HUES64 (cell line): ENCODE measurements around the gene APOL2.
"Not testable (repeated sequence)": the region's sequence is repeated elsewhere in the genome, so short reads cannot be mapped to it uniquely, and the experiment has no call there.

Experiments used
- H3K27ac ChIP-seq: 2 replicates; pipeline ENCODE4 v1.7.0; 2013; ENCODE audit warnings: low read depth, low read length, inconsistent platforms
- H3K27me3 ChIP-seq: 2 replicates; pipeline ENCODE4 v1.6.1; 2013; ENCODE audit warnings: mild to moderate bottlenecking, low read length; ENCODE audit not compliant: insufficient read depth
- H3K36me3 ChIP-seq: 2 replicates; pipeline ENCODE4 v1.6.1; 2013; ENCODE audit warnings: mild to moderate bottlenecking, low read length; ENCODE audit not compliant: insufficient read depth
- H3K4me1 ChIP-seq: 2 replicates; pipeline ENCODE4 v1.6.1; 2013; ENCODE audit warnings: mild to moderate bottlenecking, low read length, moderate library complexity; ENCODE audit not compliant: insufficient read depth
- H3K4me3 ChIP-seq: 2 replicates; pipeline ENCODE4 v1.5.1; 2013; ENCODE audit warnings: mild to moderate bottlenecking, low read length, moderate library complexity
- H3K9ac ChIP-seq: 2 replicates; pipeline ENCODE4 v1.6.1; 2013; ENCODE audit warnings: mild to moderate bottlenecking, low read depth, low read length
- H3K9me3 ChIP-seq: 2 replicates; pipeline ENCODE4 v1.6.1; 2013; ENCODE audit warnings: low read depth, low read length; ENCODE audit not compliant: insufficient read depth
- WGBS: fragments of 150-250, 120-280 bp; methylation state at CpG from one replicate; pipeline ENCODE4 v1.1.7; 2013; ENCODE audit warnings: missing lambda C conversion rate; 5-methylcytosine and 5-hydroxymethylcytosine counted together

APOL2 gene

GRCh38 chr22:36204001-36204631 is 35.2 kb downstream of the APOL2 start:
- H3K4me3 ChIP-seq, result no peak overlapping the region
- no peaks in the 10 kb centered on the region for H3K36me3 ChIP-seq
- WGBS, result 68% methylated on average over 8 of the region's 8 CpGs
- H3K9me3 ChIP-seq, result 0 out of 2 replicates have a peak, but pooled peaks cover 3% of the 10 kb centered on the region
- H3K9ac ChIP-seq, result no peak overlapping the region
- no peak overlapping the region for H3K27ac ChIP-seq
- H3K4me1 ChIP-seq, result peaks cover 4% of the 10 kb centered on the region
- no peaks in the 10 kb centered on the region for H3K27me3 ChIP-seq

DNA sequence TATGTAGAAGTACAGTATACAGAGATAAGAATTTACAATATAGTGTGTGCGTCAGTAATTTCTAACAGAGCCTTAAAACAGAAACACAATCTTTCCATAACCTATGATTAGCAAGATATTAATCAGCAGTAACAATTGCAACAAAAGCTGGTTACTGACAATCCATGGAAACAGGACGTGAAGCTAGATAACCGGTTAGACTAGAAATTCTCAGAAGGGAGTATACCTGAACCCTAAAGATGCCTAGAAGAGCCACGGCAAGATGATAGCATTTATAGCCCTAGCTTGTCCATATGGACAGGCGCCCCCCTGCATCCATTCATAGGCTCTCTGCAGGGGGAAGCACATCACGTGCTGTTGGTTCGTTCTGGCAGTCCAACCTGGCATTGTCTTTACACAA is 35.9 kb downstream of the APOL2 start:
- not testable (repeated sequence) for H3K27me3 ChIP-seq, H3K9me3 ChIP-seq, H3K9ac ChIP-seq, H3K4me3 ChIP-seq, H3K4me1 ChIP-seq, H3K36me3 ChIP-seq, H3K27ac ChIP-seq
- 89% methylated on average over 6 of the region's 7 CpGs for WGBS

DNA sequence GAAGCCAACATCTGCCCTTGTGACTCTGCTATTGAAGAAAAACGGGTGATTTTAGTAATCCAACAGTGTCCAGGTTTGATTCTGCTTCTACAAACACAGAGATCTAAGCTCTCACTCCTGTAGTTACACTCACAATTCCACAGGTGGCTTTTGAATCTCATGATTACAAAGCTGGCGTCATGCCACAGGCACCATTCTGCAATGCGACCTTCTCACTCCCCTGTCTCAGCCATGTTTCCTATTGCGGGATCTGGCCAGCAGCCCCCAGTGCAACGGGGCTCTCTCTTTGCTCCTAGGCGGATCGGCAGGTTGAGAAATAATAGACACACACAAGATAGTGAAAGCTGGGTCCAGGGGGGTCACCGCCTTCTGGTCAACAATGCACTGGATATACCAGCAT is 36.4 kb downstream of the APOL2 start:
- H3K36me3 ChIP-seq, H3K4me3 ChIP-seq, H3K4me1 ChIP-seq, H3K9me3 ChIP-seq, H3K27me3 ChIP-seq, H3K9ac ChIP-seq, H3K27ac ChIP-seq: not testable (repeated sequence)
- 92% methylated on average over 8 of the region's 8 CpGs for WGBS

GRCh38 chr22:36201630-36202319 is 37.6 kb downstream of the APOL2 start, which contains the start of gene APOL4:
Gene APOL4 (minus strand): TSS chr22:36201809. CDS start chr22:36201734, 75 bp downstream.
- H3K27ac ChIP-seq, result no peak within 1 kb of the TSS
- H3K4me1 ChIP-seq, result peaks cover 16% of the 10 kb centered on the region
- 92% methylated on average over 13 of the region's 13 CpGs for WGBS
- no peaks in the 10 kb centered on the region for H3K27me3 ChIP-seq
- H3K36me3 ChIP-seq, result no peaks in the 10 kb centered on the region
- H3K4me3 ChIP-seq, result no peak within 1 kb of the TSS
- H3K9ac ChIP-seq, result no peak within 1 kb of the TSS
- H3K9me3 ChIP-seq, result no peaks in the 10 kb centered on the region

GRCh38 chr22:36201025-36201424 is 38.3 kb downstream of the APOL2 start:
- H3K4me3 ChIP-seq, H3K9me3 ChIP-seq, H3K9ac ChIP-seq, H3K27me3 ChIP-seq, H3K27ac ChIP-seq, H3K36me3 ChIP-seq: not testable (repeated sequence)
- 80% methylated on average over 1 of the region's 5 CpGs for WGBS
- peaks cover 21% of the 10 kb centered on the region for H3K4me1 ChIP-seq

DNA sequence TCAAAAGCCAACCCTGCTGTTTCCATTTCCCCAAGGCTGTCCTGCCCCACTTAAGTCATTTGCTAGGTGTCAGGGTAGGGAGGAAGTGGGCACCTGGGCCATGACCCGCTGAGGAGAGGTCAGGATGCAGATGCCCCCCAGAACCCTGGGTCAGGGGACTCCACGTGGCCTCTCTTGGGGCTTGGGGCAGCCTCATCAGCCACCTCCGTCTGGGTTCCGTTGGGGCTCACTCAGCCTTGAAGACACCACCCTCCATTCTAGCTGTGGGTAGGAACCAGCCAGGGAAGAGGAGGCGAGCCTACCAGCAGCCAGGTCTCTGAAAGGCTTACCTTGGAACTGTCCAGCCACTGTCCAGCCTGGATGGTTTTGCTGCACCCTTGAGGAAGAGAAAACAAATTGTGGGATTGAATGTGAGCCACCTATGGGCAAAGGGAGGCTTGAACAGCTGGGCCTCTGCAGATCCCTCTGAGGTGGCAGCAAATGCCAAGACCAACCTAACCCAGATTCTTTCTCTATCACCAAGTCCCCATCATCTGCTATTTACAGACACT is 40.3 kb downstream of the APOL2 start:
- Histone ChIP-seq H3K4me1 (peaks cover 17% of the 10 kb centered on the region; the same call in 1 of the 2 replicates), H3K27me3 (no peaks in the 10 kb centered on the region), H3K9me3 (no peaks in the 10 kb centered on the region), H3K4me3 (no peak overlapping the region), H3K9ac (no peak overlapping the region), H3K36me3 (no peaks in the 10 kb centered on the region), H3K27ac (no peak overlapping the region)
- 90% methylated on average over 5 of the region's 5 CpGs for WGBS

- H3K9ac ChIP-seq, result no peak overlapping the region
- H3K4me3 ChIP-seq, result no peak overlapping the region
- H3K4me1 ChIP-seq, result peaks cover 17% of the 10 kb centered on the region; the same call in 1 of the 2 replicates
- no peak overlapping the region for H3K27ac ChIP-seq
- 90% methylated on average over 3 of the region's 3 CpGs for WGBS
- H3K9me3 ChIP-seq, result no peaks in the 10 kb centered on the region
- H3K36me3 ChIP-seq, result no peaks in the 10 kb centered on the region
- no peaks in the 10 kb centered on the region for H3K27me3 ChIP-seq
Measured at GRCh38 chr22:36198536-36198935, 40.8 kb downstream of the APOL2 start.

DNA sequence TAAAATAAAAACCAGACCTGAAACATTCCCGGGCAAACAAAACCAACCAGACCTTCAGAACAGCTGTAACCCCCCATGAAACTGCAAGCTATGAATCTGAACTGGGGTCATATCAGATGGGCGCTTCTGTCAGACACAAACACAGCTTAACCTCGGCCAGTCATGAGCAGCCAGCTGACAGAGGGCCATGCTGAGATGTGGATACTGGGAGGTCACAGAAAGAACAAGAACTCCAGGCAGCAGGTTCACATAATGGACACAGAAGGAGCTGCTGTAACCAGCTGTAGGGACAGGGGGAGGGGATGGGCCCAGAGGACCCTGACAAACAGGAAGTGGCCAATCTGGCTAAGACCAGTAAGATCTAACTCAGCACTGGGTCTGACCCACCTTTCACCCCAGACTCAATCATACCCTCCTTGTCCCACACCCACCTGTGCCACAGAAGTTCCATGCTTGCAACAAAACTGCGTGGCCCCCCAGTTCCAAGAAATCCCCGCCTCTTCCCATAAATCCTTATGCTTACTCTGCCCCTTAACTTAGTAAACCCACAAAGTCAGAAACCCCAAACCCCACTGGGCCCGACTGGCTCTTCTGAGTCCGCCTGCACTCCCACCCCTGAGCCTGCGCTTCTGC is 41.7 kb downstream of the APOL2 start:
- Histone ChIP-seq H3K36me3 (no peaks in the 10 kb centered on the region), H3K27ac (no peak overlapping the region), H3K27me3 (no peaks in the 10 kb centered on the region), H3K4me1 (peaks cover 17% of the 10 kb centered on the region; the same call in 1 of the 2 replicates), H3K4me3 (no peak overlapping the region), H3K9me3 (no peaks in the 10 kb centered on the region), H3K9ac (no peak overlapping the region)
- WGBS, result 81% methylated on average over 8 of the region's 8 CpGs

GRCh38 chr22:36197065-36197440 is 42.3 kb downstream of the APOL2 start:
- H3K4me1 ChIP-seq, result peaks cover 17% of the 10 kb centered on the region; the same call in 1 of the 2 replicates
- H3K9ac ChIP-seq, result no peak overlapping the region
- no peaks in the 10 kb centered on the region for H3K9me3 ChIP-seq
- no peaks in the 10 kb centered on the region for H3K27me3 ChIP-seq
- H3K36me3 ChIP-seq, result no peaks in the 10 kb centered on the region
- no peak overlapping the region for H3K4me3 ChIP-seq
- 18% methylated on average over 4 of the region's 5 CpGs for WGBS
- no peak overlapping the region for H3K27ac ChIP-seq

DNA sequence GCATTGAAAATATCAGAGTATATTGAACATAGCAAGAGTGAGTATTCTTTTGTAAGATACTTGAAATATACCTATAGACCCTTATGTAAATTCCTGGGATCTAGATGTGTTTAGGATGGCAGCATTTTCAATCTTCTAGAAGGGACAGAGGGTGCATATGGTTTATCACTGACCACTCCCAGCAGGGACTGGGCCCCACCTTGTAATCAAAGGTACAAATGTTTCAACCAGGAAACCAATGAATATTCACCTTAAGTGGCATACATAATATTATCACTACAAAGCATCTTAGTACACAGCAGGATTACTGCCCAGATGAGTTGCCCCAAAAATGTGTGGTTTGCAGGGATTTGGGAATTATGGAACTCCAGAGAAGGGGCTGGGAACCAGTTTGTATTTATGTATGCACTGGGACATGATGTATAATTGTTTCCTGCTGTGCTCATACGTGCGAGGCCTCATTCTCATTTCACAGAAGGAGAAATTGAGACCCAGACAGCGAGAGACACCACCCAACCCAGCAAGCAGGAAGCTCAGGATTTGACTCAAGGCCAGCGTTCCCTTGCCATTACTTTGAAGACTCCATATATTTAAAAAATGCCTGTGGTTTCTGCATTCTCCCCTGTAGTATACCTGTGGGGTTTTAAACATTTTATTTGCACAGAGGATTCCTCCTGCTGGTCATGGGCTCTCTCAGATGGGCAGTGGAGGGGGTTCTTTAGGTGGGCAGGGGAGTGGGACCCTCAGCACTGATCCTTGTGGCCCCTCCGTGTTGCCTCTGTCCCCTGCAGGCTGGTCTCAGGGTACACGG is 42.9 kb downstream of the APOL2 start:
- no peak overlapping the region for H3K4me3 ChIP-seq
- no peaks in the 10 kb centered on the region for H3K36me3 ChIP-seq
- H3K27me3 ChIP-seq, result no peaks in the 10 kb centered on the region
- H3K9ac ChIP-seq, result no peak overlapping the region
- 62% methylated on average over 5 of the region's 6 CpGs for WGBS
- H3K9me3 ChIP-seq, result no peaks in the 10 kb centered on the region
- no peak overlapping the region for H3K27ac ChIP-seq
- H3K4me1 ChIP-seq, result peaks cover 17% of the 10 kb centered on the region; the same call in 1 of the 2 replicates
